SH-SY5Y (cell line): ENCODE results near the gene ATP2B2.

Experiments used
- GATA2 ChIP-seq: IDR thresholded peaks from 2 replicates; pipeline ENCODE4 v1.6.1; 2011; ENCODE audit warnings: mild to moderate bottlenecking, low read depth, low read length
- GATA3 ChIP-seq: IDR thresholded peaks from 2 replicates; pipeline ENCODE4 v1.6.1; 2011; ENCODE audit warnings: low read depth, mild to moderate bottlenecking, low read length, moderate library complexity

DNA sequence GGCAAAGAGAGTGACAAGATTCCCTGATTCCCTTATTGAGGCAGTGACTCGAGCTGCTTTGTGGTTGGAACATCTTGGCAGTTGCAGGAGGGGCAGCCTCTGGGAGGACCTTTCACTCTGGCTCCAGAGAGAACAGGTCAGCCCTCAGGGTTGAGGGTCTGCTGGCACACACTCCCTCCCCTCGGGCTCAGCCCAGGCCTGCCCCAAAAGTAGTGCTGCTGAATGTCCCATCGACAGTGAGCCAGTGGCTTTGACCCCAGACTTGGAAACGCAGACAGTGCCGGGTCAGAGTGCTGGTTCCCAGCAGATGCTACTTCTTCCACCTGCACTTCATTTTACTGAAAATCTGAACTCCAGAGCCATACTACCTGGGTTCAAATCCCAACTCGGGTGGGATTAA lies 25.6 kb upstream of the ATP2B2 start:
- TF ChIP-seq GATA2 = no peak
- TF ChIP-seq GATA3 = no peak
